Duodenal mucosa (tissue), 2 donors: Measurements from ENCODE around the gene CAMK2G.

Experiments used
- H3K27ac ChIP-seq: one replicate; pipeline ENCODE4 v1.7.0; 2013; ENCODE audit warnings: low read depth, low read length
- H3K27me3 ChIP-seq, 2 donors: one replicate each; pipeline ENCODE4 v1.7.0; 2013; ENCODE audit warnings: low read length in 2 of 2, control low read depth in 1 of 2; ENCODE audit not compliant: insufficient read depth in 2 of 2, control insufficient read depth in 1 of 2
- H3K36me3 ChIP-seq, 2 donors: one replicate each; pipeline ENCODE4 v1.7.0; 2013; ENCODE audit warnings: low read length in 2 of 2, control low read depth in 1 of 2; ENCODE audit not compliant: insufficient read depth in 2 of 2, control insufficient read depth in 1 of 2
- H3K4me1 ChIP-seq, 2 donors: one replicate each; pipeline ENCODE4 v1.7.0; 2013; ENCODE audit warnings: low read length in 2 of 2, control low read depth in 1 of 2; ENCODE audit not compliant: insufficient read depth in 2 of 2, control insufficient read depth in 1 of 2
- H3K4me3 ChIP-seq, 2 donors: one replicate each; pipeline ENCODE4 v1.7.0; 2013; ENCODE audit warnings: low read length in 2 of 2, low read depth in 1 of 2
- H3K9ac ChIP-seq, 2 donors: one replicate each; pipeline ENCODE4 v1.7.0; 2013; ENCODE audit warnings: low read length in 2 of 2, low read depth in 1 of 2
- H3K9me3 ChIP-seq, 2 donors: one replicate each; pipeline ENCODE4 v1.7.0; 2013; ENCODE audit warnings: low read length in 2 of 2, control low read depth in 1 of 2; ENCODE audit not compliant: control insufficient read depth in 1 of 2

The CAMK2G gene

GRCh38 chr10:73911553-73912004 lies 37.2 kb upstream of the CAMK2G start:
- H3K9me3 ChIP-seq, result no peaks in the 10 kb centered on the region
- peak overlapping the region; percentile 72 to 75 for H3K4me3 ChIP-seq
- no peaks in the 10 kb centered on the region for H3K27me3 ChIP-seq
- H3K4me1 ChIP-seq, result peaks cover 48% of the 10 kb centered on the region in 2 donors
- H3K27ac ChIP-seq, result peak overlapping the region; percentile 48
- H3K9ac ChIP-seq, result peak overlapping the region; percentile 9 to 54
- peaks cover 3 to 6% of the 10 kb centered on the region in 2 donors for H3K36me3 ChIP-seq

DNA sequence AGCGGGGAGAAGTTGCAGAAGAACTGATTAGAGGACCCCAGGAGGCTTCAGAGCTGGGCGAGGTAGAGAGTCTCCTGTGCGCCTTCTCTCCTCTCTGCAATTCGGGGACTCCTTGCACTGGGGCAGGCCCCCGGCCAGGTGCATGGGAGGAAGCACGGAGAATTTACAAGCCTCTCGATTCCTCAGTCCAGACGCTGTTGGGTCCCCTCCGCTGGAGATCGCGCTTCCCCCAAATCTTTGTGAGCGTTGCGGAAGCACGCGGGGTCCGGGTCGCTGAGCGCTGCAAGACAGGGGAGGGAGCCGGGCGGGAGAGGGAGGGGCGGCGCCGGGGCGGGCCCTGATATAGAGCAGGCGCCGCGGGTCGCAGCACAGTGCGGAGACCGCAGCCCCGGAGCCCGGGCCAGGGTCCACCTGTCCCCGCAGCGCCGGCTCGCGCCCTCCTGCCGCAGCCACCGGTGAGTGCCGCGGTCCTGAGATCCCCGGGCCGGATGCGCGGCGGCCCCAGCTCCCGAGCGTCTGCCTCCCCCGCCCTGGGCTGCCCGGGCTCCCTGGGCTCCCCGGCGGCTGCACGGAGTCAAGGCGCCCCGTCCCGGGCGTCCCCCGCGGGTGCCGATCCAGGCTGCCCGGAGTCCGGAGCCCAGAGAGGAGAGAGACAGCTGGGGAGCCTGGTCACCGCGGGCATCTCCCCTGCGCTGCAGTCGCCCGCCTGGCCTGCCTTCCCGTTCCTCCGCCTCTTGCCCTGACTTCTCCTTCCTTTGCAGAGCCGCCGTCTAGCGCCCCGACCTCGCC lies 36.6 kb upstream of the CAMK2G start, which contains the start of gene PLAU:
TSS of gene PLAU (plus strand) at position 369 of the 789 bp plus-strand sequence. CDS start 424 bp downstream, outside the sequence.
- Histone ChIP-seq H3K36me3 (peaks cover 3 to 6% of the 10 kb centered on the region in 2 donors), H3K4me1 (peaks cover 46 to 48% of the 10 kb centered on the region in 2 donors), H3K9me3 (no peaks in the 10 kb centered on the region), H3K27ac (peak within 1 kb of the TSS; percentile 48), H3K9ac (peak within 1 kb of the TSS; percentile 43 to 59), H3K27me3 (no peaks in the 10 kb centered on the region), H3K4me3 (peak within 1 kb of the TSS; percentile 72 to 75)

DNA sequence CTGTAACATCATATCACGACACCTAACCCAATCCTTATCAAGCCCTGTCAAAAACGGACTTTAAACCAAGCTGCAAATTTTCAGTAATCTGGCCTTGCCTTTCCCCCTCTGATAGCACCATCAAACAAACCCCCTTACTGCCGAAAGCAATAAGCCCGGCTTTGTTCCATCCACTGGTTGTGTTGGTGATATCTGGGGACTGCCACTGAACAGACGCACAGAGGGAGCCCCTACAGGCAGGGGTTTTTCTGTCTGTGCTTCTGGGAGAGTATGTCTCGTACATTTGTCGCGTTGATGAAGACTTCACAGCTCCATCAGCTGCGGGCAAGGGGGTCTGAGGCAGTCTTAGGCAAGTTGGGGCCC lies 36.0 kb upstream of the CAMK2G start:
- Histone ChIP-seq H3K4me1 (peaks cover 46 to 47% of the 10 kb centered on the region in 2 donors), H3K9me3 (no peaks in the 10 kb centered on the region), H3K27me3 (no peaks in the 10 kb centered on the region), H3K4me3 (peak overlapping the region; percentile 72 to 75), H3K9ac (peak overlapping the region; percentile 43 to 59), H3K27ac (peak overlapping the region; percentile 34), H3K36me3 (peaks cover 3 to 6% of the 10 kb centered on the region in 2 donors)

DNA sequence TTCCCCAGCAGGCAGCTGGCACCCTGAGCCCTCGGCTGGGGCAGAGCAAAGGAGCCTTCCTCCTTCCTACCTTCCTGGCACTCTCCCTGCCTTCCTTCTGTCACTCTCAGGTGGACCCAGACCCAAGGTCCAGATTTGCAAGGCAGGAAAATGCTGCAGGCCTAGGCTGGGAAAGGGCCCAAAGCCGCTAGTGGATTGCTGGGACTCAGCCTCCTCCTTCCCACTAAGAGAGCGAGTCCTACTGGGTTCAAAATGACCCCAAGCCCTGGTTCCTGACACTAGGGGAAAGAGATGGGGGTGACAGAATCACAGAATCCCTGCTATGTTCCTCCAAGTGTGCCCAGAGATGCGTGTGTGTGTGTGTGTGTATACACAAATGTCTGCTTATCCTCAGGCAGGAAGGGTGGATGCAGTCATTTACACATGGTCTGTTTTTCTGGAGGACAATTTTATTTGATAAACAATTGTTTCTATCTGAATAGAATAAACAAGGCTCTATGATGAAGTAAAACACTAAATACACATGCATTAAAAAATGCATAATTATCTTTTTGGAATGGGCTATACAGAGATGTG lies 35.3 kb upstream of the CAMK2G start:
- peaks cover 1 to 2% of the 10 kb centered on the region in 2 donors for H3K36me3 ChIP-seq
- peaks cover 41 to 46% of the 10 kb centered on the region in 2 donors for H3K4me1 ChIP-seq
- peak overlapping the region in 1 of 2 donors; percentile 43 for H3K9ac ChIP-seq
- no peaks in the 10 kb centered on the region for H3K9me3 ChIP-seq
- H3K27me3 ChIP-seq, result no peaks in the 10 kb centered on the region
- H3K27ac ChIP-seq, result peak overlapping the region; percentile 50
- H3K4me3 ChIP-seq, result no peak overlapping the region

GRCh38 chr10:73908853-73909539 lies 34.6 kb upstream of the CAMK2G start:
- H3K27ac ChIP-seq, result peak overlapping the region; percentile 50
- peak overlapping the region in 1 of 2 donors; percentile 28 for H3K4me3 ChIP-seq
- H3K9ac ChIP-seq, result peak overlapping the region in 1 of 2 donors; percentile 43
- H3K27me3 ChIP-seq, result no peaks in the 10 kb centered on the region
- no peaks in the 10 kb centered on the region for H3K9me3 ChIP-seq
- no peaks in the 10 kb centered on the region for H3K36me3 ChIP-seq
- peaks cover 41 to 42% of the 10 kb centered on the region in 2 donors for H3K4me1 ChIP-seq

DNA sequence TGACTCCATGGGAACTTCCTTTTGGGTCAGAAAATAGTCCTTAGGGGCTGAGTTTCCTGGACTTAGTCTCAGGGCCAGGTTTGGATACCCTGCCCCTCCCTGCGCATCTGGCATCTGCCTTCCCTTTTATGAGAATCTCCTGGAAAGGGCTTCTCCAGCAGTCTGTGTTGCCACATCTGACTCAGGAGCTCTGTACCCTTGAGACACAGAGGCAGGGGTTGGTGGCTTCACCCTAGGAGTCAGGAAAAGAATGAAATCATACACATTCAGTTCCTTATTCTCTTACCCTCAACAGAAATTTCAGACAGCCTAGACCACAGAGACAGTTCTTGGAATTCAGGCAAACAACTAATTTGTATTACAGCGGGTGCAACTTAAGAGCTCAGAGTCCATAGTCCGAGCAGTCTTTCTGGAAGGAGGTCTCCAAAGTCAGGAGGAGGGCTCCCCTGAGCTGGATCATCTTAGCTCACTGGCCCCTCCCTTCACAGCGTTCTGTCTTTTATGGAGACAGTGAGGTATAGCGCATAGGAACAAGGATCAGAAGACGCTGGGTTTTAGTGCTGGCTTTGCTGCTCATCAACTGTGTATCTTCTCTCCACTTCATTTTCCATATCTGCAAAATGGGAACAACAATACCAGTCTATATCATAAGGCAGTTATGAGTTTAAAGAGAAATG lies 33.6 kb upstream of the CAMK2G start:
- Histone ChIP-seq H3K27ac (no peak overlapping the region), H3K9ac (no peak overlapping the region), H3K4me1 (peaks cover 41 to 42% of the 10 kb centered on the region in 2 donors), H3K27me3 (no peaks in the 10 kb centered on the region), H3K9me3 (no peaks in the 10 kb centered on the region), H3K4me3 (no peak overlapping the region), H3K36me3 (no peaks in the 10 kb centered on the region)

DNA sequence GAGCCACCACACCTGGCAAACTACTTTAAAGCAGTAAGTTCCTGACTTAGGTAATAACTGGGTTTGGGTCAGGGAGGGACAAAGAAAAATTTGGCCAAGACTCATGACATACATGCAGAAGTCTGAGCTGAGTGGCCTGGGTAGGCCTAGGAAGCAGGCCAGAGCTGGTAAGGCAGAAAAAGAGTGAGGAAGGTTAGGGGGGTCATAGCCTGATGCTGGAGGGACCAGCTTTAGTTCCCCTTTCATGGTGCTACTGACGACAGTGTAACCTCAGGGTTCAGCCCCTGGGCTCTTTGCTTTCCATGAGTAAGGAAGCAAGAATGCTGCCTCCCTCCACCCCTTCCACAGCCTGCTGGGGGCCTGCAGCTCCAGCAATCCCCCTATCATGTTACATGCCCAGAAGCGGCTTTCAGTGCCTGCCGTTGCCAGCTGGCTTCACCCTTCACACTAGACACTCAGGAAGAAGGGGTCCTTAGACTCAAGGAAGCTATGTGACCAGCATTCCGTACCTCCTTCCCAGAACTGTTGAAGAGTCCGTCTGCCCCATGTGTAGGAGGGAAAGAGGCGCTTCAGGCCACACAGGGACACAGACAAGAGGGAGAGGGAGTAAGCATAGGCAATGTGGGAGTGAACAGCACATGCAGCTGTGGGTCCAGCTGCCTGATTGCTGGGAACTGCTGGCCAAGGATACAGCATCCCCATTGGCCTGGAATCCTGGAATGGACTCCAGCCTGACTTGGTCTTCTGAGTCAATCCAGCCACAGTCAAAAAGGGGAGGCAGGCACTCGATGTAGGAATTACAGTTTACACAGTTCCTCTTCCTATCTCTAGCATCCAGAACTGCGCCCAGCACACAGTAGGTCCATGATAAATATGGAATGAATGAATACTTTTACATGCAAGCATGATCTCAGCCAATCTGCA lies 32.4 kb upstream of the CAMK2G start:
- Histone ChIP-seq H3K36me3 (no peaks in the 10 kb centered on the region), H3K9ac (no peak overlapping the region), H3K27ac (peak overlapping the region; percentile 65), H3K4me1 (peaks cover 36 to 38% of the 10 kb centered on the region in 2 donors), H3K27me3 (no peaks in the 10 kb centered on the region), H3K4me3 (no peak overlapping the region), H3K9me3 (no peaks in the 10 kb centered on the region)

- Histone ChIP-seq H3K9me3 (no peaks in the 10 kb centered on the region), H3K4me1 (peaks cover 29 to 31% of the 10 kb centered on the region in 2 donors), H3K27ac (no peak overlapping the region), H3K4me3 (no peak overlapping the region), H3K9ac (no peak overlapping the region), H3K27me3 (no peaks in the 10 kb centered on the region), H3K36me3 (no peaks in the 10 kb centered on the region)
Observed at GRCh38 chr10:73905256-73906020, 31.1 kb upstream of the CAMK2G start.
